Right hindlimb (tissue), 1 donor: ENCODE data around the gene DDB1.
A peak's percentile ranks its signal among the peaks of the same experiment; 100 is the strongest.

Experiments
- DNase-seq: peaks from one replicate; pipeline ENCODE4 v3.0.0-alpha.2; 2018

The DDB1 gene

DNA sequence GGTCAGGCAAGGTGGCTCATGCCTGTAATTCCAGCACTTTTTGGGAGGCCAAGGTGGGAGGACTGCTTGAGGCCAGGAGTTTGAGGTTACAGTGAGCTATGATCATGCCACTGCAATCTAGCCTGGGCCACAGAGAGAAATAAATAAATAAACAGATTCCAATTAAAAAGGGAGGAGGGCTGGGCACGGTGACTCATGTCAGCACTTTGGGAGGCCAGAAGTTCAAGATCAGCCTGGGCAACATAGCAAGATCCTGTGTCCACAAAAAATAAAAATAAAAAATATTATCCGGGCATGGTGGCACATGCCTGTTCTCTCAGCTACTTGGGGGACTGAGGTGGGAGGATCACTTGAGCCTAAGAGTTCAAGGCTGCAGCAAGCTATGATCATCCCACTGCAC is 21.3 kb upstream of the DDB1 start:
- no peak for DNase-seq

DNA sequence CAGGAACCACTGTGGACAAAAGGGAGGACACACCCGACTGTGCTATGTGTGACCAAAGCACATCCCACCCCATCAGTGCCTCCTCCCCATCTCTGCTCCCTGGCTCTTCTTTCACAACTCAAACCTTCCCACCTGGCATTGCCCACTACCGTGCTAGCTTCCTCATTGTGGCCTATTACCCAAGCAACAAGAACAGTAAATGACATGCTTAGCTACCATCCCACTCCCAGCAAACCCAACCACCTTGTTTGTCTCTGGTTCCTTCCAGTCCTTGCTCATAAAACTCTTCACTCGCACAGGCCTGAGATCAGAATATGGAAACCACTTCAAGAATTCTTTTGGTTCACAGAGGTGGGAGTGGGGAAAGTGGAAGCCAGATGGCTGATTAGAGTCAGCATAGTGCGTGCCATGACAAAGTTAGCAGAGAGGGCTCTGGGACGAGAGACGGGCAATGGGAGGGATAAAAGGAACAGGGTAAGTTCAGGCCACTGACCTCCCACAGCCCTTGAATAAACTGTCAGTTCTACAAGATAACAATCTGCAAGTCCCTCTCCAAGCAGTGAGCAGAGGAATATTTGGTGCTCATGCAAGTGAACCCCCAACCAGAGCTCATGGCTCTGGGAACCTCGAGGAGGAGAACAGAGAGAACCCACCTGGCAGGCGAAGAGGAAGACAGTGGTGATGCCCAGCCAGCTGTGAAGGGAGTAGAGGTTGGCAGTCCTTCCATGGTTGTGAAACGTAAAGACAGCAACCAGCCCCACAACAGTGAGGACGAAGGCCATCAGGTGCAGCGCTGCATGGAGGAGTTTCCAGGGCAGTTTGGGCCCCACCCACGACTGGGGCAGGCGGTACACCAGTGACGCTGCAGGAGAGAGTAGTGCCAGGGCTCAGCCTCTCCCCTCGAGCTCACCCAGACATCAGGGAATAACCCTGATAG is 20.5 kb upstream of the DDB1 start:
- DNase-seq = no peak

DNA sequence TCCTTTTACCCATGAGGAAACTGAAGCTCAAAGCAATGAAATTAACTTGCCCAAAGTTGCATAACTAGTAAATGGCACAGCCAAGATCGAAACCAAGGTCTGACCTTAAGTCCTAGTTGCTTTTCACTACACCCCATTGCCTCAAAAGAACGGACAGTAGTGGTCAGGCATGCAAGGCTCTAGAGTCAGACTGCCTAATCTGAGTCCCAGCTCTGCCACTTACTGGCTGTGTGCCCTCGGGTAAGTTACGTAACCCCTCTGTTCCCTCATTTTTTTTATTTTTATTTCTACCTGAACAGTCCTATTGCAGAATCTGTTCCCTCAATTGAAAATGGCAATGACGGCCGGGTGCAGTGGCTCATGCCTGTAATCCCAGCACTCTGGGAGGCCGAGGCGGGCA is 19.1 kb upstream of the DDB1 start:
- no peak for DNase-seq

- DNase-seq = no peak
Measured at GRCh38 chr11:61350803-61351202, 17.9 kb upstream of the DDB1 start.

DNA sequence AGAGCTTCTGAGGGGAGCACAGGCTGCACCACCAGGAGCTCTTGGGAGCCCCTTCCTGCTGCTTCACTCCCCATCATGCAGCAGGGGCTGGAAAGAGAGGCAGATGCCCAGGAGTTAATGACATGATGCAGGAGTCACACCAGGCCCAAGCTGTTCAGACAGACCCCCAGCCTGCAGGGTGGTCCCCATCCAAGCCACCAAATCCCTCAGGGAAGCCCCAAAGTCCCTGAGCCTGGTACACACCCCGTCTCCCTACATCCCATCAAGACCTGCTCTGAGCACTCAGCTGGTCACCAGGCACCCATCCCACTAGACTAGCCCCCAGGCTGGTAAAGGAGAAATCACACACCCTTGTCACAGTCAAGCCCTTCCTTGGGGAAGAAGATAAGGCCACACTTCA is 17.4 kb upstream of the DDB1 start:
- DNase-seq = no peak

DNA sequence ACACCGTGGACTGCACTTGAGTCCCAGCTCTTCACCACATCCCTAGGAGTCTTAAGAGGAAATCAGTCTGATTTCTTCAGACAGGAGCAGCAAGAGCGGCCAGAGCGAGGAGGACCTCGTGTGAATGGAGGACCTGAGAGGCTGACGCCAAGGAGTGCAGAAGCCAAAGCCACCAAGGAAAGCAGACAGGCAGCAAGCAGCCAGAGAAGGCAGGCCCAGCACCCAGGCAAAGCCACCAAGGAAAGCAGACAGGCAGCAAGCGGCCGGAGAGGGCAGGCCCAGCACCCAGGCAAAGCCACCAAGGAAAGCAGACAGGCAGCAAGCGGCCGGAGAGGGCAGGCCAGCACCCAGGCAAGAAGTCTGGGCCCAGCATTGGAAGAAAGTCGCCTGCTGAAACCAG is 17.0 kb upstream of the DDB1 start:
- no peak for DNase-seq

- no peak for DNase-seq
Measured at GRCh38 chr11:61349189-61349751, 16.4 kb upstream of the DDB1 start.

GRCh38 chr11:61347916-61348461 is 15.1 kb upstream of the DDB1 start:
- DNase-seq = no peak

GRCh38 chr11:61345954-61346843 is 13.3 kb upstream of the DDB1 start:
- DNase-seq = no peak

DNA sequence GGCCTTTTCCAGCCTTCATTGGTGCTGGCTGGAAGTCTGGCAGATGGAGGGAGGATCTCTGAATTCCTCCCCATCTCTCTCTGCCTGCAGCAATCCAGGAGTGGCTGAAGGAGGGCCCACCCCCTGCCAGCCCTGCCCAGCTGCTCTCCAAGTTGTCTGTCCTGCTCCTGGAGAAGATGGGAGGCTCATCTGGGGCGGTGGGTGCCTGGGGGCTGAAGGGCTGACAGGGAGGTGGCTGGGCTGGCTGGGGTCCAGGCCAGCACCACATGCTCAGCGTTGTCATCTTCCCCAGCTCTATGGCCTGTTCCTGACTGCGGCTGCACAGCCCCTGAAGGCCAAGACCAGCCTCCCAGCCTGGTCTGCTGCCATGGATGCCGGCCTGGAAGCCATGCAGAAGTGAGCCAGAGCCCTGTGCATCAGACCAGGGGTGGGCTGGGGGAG is 12.3 kb upstream of the DDB1 start:
- DNase-seq = peak; percentile 38

GRCh38 chr11:61343792-61344745 is 11.2 kb upstream of the DDB1 start:
- DNase-seq = no peak

DNA sequence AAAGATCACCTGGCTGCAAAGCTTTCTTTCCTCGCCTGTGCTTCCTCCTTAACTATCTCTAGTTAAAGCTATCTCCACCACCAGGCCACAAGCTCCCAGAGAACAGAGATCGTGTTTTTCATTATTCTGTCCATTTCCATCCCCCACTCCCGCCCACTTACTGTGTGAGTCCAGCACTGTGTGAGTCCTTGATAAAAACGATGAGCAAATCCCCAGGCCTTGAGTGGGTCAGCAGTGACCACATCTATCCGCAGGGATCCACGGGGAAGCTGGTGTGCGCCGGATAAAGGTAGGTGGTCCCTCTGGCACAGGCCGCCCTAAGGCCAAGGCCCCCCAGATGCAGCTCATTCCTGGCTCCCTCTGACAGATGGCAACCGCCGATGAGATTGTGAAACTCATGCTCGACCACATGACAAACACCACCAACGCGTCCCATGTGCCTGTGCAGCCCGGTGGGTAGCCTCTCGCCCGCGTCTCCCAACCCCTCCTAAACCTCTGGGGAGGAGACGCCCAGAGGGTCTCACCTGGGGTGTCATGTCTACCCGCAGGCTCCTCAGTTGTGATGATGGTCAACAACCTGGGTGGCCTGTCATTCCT is 9.4 kb upstream of the DDB1 start:
- no peak for DNase-seq

DNA sequence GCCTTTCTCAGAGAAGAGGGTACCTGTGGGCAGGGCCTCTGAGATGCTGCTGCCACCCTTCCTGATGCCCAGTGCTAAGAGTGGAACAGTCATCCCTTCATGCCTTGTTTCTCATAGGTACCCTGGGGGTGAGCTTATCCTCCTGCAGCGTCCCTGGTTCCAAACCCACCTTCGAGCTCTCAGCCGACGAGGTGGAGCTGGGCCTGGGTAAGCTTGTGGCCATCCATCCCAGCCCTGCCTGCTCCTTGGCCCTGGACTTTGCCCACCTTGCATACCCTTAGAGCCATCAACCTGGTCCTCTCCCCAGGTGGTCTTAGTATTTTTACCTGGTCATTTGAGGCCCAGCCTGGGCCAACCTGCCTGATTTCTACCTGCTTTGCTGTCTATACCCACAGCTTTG is 8.8 kb upstream of the DDB1 start:
- no peak for DNase-seq

DNA sequence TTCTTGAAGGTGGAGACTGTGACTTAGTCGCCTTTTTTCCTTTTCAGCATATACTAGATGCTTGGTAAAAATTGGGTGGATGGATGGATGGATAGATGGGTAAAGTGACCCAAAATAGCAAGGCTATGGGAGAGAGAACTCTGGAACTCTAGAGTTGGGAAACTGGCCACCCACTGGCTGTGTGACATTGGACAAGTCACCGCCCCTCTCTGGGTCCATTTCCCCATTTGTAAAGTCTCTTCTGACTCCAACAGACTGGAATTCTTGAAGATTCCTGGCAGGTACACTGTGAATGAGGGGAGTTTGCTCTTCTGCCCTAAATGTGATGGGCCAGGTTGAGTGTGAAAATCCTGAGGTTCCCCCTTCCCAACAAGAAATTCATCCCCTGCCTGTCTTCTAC is 8.1 kb upstream of the DDB1 start:
- no peak for DNase-seq

GRCh38 chr11:61339490-61339878 is 6.6 kb upstream of the DDB1 start:
- DNase-seq = no peak

DNA sequence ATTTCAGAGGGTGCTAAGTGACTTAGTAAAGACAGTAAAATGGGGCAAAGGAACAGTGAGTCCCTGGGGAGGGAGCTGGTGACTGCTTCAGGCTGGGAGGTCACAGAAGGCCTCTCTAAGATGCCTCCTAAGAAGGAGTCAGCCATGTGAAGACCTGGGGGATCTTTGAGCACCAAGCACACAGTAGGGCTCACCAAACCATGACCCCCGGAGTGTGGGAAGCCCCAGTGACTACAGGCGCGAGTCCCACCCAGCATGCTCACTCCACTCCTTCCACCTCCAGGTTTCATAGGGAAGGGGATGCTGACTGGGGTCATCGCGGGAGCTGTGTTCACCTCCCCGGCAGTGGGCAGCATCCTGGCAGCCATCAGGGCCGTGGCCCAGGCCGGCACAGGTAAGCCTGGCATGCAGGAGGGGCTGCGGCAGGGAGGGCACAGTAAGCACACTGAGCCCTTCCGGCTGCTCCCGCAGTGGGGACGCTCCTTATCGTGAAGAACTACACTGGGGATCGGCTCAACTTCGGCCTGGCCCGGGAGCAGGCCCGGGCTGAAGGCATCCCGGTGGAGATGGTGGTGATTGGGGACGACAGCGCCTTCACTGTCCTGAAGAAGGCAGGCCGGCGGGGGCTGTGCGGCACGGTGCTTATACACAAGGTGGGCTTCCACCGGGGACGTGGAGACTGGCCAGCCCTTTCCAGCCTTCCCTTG is 6.0 kb upstream of the DDB1 start:
- no peak for DNase-seq

GRCh38 chr11:61337706-61338470 is 5.0 kb upstream of the DDB1 start:
- DNase-seq = no peak

DNA sequence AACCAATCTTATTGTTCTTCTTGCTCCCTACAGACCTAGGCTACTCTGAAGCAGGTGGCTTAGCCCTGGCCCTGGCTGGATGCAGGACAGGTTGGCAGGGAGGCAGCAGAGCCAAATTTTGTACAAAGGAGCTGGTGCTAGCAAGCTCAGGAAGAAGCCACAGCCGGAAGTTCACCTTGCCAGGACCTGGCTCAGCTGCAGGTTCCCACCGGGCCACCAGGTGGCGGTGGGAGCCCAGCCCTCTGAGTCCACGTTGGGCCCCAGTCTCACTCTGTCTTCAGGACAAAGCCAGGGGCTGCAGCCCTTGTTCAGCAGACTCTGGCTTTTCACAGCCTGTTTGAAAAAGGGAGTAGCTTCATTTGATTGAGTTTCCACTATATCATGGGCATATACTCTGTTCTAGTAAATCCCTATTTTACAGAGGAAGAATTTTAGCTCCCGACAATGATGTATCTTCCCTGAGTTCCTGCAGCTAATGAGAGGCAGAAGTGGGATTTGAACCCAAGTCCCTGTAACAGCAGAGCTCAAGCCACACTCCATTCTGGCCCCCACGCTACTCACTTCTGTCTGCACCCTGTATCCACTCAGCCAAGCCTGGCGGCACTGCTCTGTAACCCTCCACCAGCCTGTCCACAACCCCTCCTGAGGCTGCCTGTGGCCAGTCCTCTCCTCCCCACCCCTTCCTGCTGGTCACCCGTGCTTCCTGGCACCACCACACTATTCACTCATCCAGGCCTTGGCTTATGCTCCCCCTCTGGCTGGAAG is 3.4 kb upstream of the DDB1 start:
- peak; percentile 84 for DNase-seq

DNA sequence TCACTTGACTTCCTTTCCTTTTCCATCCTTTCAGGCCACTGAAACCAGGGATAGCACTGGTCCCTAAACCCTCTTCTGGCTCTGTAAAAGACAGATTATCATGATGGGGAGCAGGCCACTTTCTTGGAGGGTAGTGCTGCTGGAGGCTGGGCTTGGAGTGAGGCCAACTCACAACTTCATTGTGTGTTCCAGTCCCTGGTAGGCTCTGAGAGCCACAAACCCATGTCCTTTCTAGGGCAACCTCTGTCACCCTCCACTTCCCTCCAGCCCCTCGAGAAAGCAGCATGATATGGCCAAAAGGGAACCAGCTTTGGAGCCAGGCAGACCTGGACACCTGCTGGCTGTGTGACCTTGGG is 2.4 kb upstream of the DDB1 start:
- no peak for DNase-seq
